GM12878 (cell line): ENCODE data around the gene SLC13A3. TPM values are rescaled to one million over a fixed set of nuclear protein-coding genes. Genes with fewer than 3 reads are reported as not detected.
A peak's percentile ranks its signal among the peaks of the same experiment; 100 is the strongest.

Experiments
- ATAC-seq: fragments of 200-7000 bp; cut with Tn5 transposase; 3 replicates; pipeline ENCODE4 v1.9.1; 2020; ENCODE audit warnings: mild to moderate bottlenecking, moderate library complexity
- BruUV-seq: library from RNA; stranded (reverse); fragments of 400-500 nt; replicated peaks from 2 replicates; lab custom pipeline; 2021; lab: Mats Ljungman, UMichigan
- CTCF ChIA-PET: fragments of 300-600 bp; sonication (Branson Sonifier 250); formaldehyde crosslinking; extraction: SDS; loops from one replicate; lab custom pipeline; 2021; ENCODE audit warnings: inconsistent platforms; lab: Yijun Ruan, JAX
- POLR2A ChIA-PET: fragments of 350-600 bp; formaldehyde crosslinking; extraction: SDS; loops from one replicate; lab custom pipeline; 2021; ENCODE audit warnings: inconsistent platforms; lab: Charles Lee
- RAD21 ChIA-PET: fragments of 300-600 bp; sonication (Branson Sonifier 250); formaldehyde crosslinking; loops from one replicate; lab custom pipeline; 2023; ENCODE audit warnings: antibody characterized with exemption; ENCODE audit not compliant: unreplicated experiment; lab: Charles Lee
- SMC1A ChIA-PET: fragments of 300-600 bp; sonication (Branson Sonifier 250); formaldehyde crosslinking; loops from one replicate; lab custom pipeline; 2023; ENCODE audit not compliant: unreplicated experiment, uncharacterized antibody; lab: Charles Lee
- DNase-seq: peaks from one replicate; pipeline ENCODE4 v3.0.0-alpha.2; 2011; ENCODE audit warnings: low read depth, low spot score
- FAIRE-seq: peaks from 3 replicates; lab custom pipeline; 2011; peaks lifted over from hg19 to GRCh38; lab: Jason Lieb, UNC
- H2AFZ ChIP-seq: 2 replicates; pipeline ENCODE4 v1.6.0; 2011; ENCODE audit warnings: low read depth, low read length, control low read depth; ENCODE audit not compliant: control insufficient read depth
- H3K27ac ChIP-seq: 2 replicates; pipeline ENCODE4 v1.5.1; 2011; ENCODE audit warnings: control low read depth; ENCODE audit not compliant: control insufficient read depth, insufficient read depth
- H3K27me3 ChIP-seq, 2 experiments: replicated peaks in 1 of 2; 2 replicates each; pipeline versions ENCODE4 v1.6.0 to v1.6.1; 2011; ENCODE audit warnings: low read length in 1 of 2; ENCODE audit not compliant: control insufficient read depth in 2 of 2, insufficient read depth in 2 of 2
- H3K36me3 ChIP-seq, 2 experiments: 2 replicates each; pipeline ENCODE4 v1.5.1; 2011; ENCODE audit warnings: low read length in 1 of 2; ENCODE audit not compliant: control insufficient read depth in 2 of 2, insufficient read depth in 2 of 2
- H3K4me1 ChIP-seq: 2 replicates; pipeline ENCODE4 v1.6.1; 2011; ENCODE audit warnings: mild to moderate bottlenecking, low read length, moderate library complexity, mixed read lengths; ENCODE audit not compliant: control insufficient read depth, insufficient read depth
- H3K4me2 ChIP-seq: 2 replicates; pipeline ENCODE4 v1.6.0; 2011; ENCODE audit warnings: control low read depth; ENCODE audit not compliant: control insufficient read depth, insufficient read depth
- H3K4me3 ChIP-seq: fragments of 200-600 bp; sonication (generic); 2 replicates; pipeline ENCODE4 v1.5.1; 2016
- H3K79me2 ChIP-seq: 2 replicates; pipeline ENCODE4 v1.6.0; 2011; ENCODE audit warnings: low read length; ENCODE audit not compliant: control insufficient read depth, insufficient read depth
- H3K9ac ChIP-seq: 2 replicates; pipeline ENCODE4 v1.8.0; 2011; ENCODE audit warnings: low read length, control low read depth, mixed read lengths; ENCODE audit not compliant: control insufficient read depth, insufficient read depth
- H3K9me3 ChIP-seq: replicated peaks from 3 replicates; pipeline ENCODE4 v1.5.1; 2011; ENCODE audit warnings: mild to moderate bottlenecking, low read length; ENCODE audit not compliant: control insufficient read depth, insufficient read depth
- H4K20me1 ChIP-seq: 2 replicates; pipeline ENCODE4 v1.6.0; 2011; ENCODE audit not compliant: control insufficient read depth, insufficient read depth
- CEBPB ChIP-seq, 2 experiments: fragments of 150-350 bp in 1 of 2; IDR thresholded peaks; 2 replicates each; pipeline ENCODE4 v1.6.1; 2012 to 2014; ENCODE audit warnings: low read depth in 2 of 2, low read length in 2 of 2, borderline replicate concordance in 1 of 2, inconsistent platforms in 1 of 2
- CTCF ChIP-seq, 3 experiments: IDR thresholded peaks in 2 of 3; conservative IDR thresholded peaks in 1 of 3; 2 replicates each; pipeline ENCODE4 v1.5.1; 2011; ENCODE audit warnings: low read depth in 3 of 3, low read length in 3 of 3, mild to moderate bottlenecking in 3 of 3, control low read depth in 2 of 3, moderate library complexity in 2 of 3, inconsistent platforms in 1 of 3, mixed read lengths in 1 of 3; ENCODE audit not compliant: control insufficient read depth in 2 of 3, insufficient read depth in 1 of 3; ENCODE audit errors: extremely low read depth in 1 of 3
- E2F4 ChIP-seq: IDR thresholded peaks from 2 replicates; pipeline ENCODE4 v1.6.1; 2012; ENCODE audit warnings: low read depth, low read length, improper control_type of control experiment
- EED ChIP-seq: sonication (generic); IDR thresholded peaks from 2 replicates; pipeline ENCODE4 v1.6.1; 2016; ENCODE audit warnings: antibody characterized with exemption, low read depth
- FOXM1 ChIP-seq: IDR thresholded peaks from 2 replicates; pipeline ENCODE4 v1.6.1; 2012; ENCODE audit warnings: low read depth, mild to moderate bottlenecking, inconsistent platforms, low read length, moderate library complexity
- LARP7 ChIP-seq: fragments of 450-650 bp; IDR thresholded peaks from 2 replicates; pipeline ENCODE4 v1.6.1; 2017; ENCODE audit warnings: mild to moderate bottlenecking
- PAX8 ChIP-seq: fragments of 450-650 bp; IDR thresholded peaks from 2 replicates; pipeline ENCODE4 v1.6.1; 2017; ENCODE audit warnings: mild to moderate bottlenecking, moderate library complexity
- RFX5 ChIP-seq: IDR thresholded peaks from 2 replicates; pipeline ENCODE4 v1.6.1; 2011; ENCODE audit warnings: low read depth, low read length, improper control_type of control experiment
- ZBTB40 ChIP-seq: fragments of 450-650 bp; IDR thresholded peaks from 2 replicates; pipeline ENCODE4 v1.6.1; 2016; ENCODE audit warnings: mild to moderate bottlenecking, moderate library complexity, borderline replicate concordance
- WGBS: methylation state at CpG from one replicate; pipeline ENCODE4 v1.1.6; 2016; ENCODE audit warnings: low lambda C conversion rate; ENCODE audit not compliant: insufficient replicate concordance, insufficient coverage; ENCODE audit errors: missing lambda C conversion rate; 5-methylcytosine and 5-hydroxymethylcytosine counted together
- in situ Hi-C: fragments of 300-500 bp; cut with MboI; formaldehyde crosslinking; loops from 9 replicates; pipeline ENCODE4 v1.14.3; 2018; ENCODE audit warnings: mixed read lengths
- intact Hi-C: fragments of 100-400 bp; cut with micrococcal nuclease; formaldehyde crosslinking; loops from one replicate; pipeline ENCODE4 v1.14.2; 2022; ENCODE audit not compliant: unreplicated experiment
- polyA plus RNA-seq, 11 experiments: library from polyadenylated mRNA; depleted of rRNA in 4 of 11; unstranded in 6 of 11; stranded (reverse) in 5 of 11; fragments of >200 nt; fragmentation: Nextera tagmentation in 4 of 11; fragmentation: Illumina TruSeq in 1 of 11; extraction: Ambion mirVana in 4 of 11; extraction: Trizol in 1 of 11; gene quantifications; 1 replicate in 1 of 11; 2 replicates in 10 of 11; pipeline versions ENCODE4 v1.2.1 to v1.2.3, GENCODE V29; 2011 to 2016; ENCODE audit warnings: inconsistent platforms in 2 of 11, missing spikeins in 2 of 11, low read depth in 1 of 11
- total RNA-seq, 4 experiments: library from RNA; depleted of rRNA in 3 of 4; stranded (reverse); fragments of >200 nt in 3 of 4; fragmentation: Illumina TruSeq in 1 of 4; extraction: Trizol in 1 of 4; gene quantifications; 2 replicates each; pipeline versions ENCODE4 v1.2.1 to v1.2.3, GENCODE V29; 2013 to 2021

SLC13A3 gene
- total and polyA plus RNA-seq, 10 of the 15 experiments (the other 5 are each of a cell fraction or from before 2014, with no cell fraction given): 0.03 to 0.76 (median 0.07) TPM; not detected in 4

- ChIA-PET CTCF (no interaction called here), POLR2A (no interaction called here), SMC1A (interaction anchor here (1.7 kb wide), 1 partner anchor 17 kb away, joined by 4 read pairs; no protein-coding TSS in a partner anchor), RAD21 (no interaction called here)
- DNase-seq (no peak), ATAC-seq (no peak), FAIRE-seq (no peak)
- Histone ChIP-seq H2AFZ (no peak overlapping the region), H3K9ac (no peak overlapping the region), H3K4me1 (no peaks in the 10 kb centered on the region), H3K36me3 (no peaks in the 10 kb centered on the region), H3K9me3 (no peaks in the 10 kb centered on the region; the same call in 2 of the 3 replicates), H3K4me2 (no peak overlapping the region), H4K20me1 (no peaks in the 10 kb centered on the region), H3K27ac (no peak overlapping the region), H3K79me2 (no peaks in the 10 kb centered on the region), H3K27me3 (peaks cover 0 to 3% of the 10 kb centered on the region in 2 experiments; a peak in 3 of 4 replicates), H3K4me3 (no peak overlapping the region)
- in situ Hi-C loops (no loop called here), intact Hi-C loops (no loop called here)
- no TSS peak for BruUV-seq
- WGBS: 63% methylated on average over 2 of the region's 2 CpGs
- no peak for TF ChIP-seq RFX5
- TF ChIP-seq CTCF (IDR thresholded peaks at IDR 0.05 in 2 of 3, conservative IDR thresholded peaks at IDR 0.05 in 1 of 3; ENCODE audit: control insufficient read depth in 2 of 3, extremely low read depth in 1 of 3, insufficient read depth in 1 of 3, low read depth in 3 of 3, low read length in 3 of 3): peak in 1 of 3 experiments; percentile 6; a peak in 1 of 6 replicates
Measured at GRCh38 chr20:46539113-46539512, 112.1 kb downstream of the SLC13A3 start.

DNA sequence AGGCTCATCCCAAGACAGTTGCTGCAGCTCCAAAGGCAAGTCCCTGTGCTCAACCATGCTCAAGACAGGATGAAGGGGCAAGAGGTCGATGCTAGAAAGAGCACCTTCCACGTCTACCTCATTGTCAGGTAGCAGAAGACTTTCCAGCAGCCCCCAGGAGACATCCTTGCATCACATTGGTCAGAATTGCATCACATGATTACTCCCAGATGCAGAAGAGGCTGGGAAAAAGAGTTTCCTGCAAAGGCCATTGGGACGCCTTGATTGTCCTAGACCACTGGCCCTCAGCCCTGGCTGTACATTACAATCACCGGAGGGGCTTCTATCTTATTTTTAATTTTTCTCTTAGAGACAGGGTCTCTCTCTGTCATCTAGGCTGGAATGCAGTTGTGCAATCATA lies 120.6 kb downstream of the SLC13A3 start:
- H3K9ac ChIP-seq: no peak overlapping the region
- WGBS: 13% methylated on average over 4 of the region's 4 CpGs
- H3K36me3 ChIP-seq: no peaks in the 10 kb centered on the region
- H3K4me1 ChIP-seq: no peaks in the 10 kb centered on the region
- intact Hi-C loops (no loop called here), in situ Hi-C loops (no loop called here)
- H3K27me3 ChIP-seq: no peaks in the 10 kb centered on the region; a peak in 1 of 4 replicates
- no peak overlapping the region for H3K4me2 ChIP-seq
- ATAC-seq: no peak
- no peak overlapping the region for H3K4me3 ChIP-seq
- RAD21 ChIA-PET: no interaction called here
- no peaks in the 10 kb centered on the region for H3K79me2 ChIP-seq
- H2AFZ ChIP-seq: no peak overlapping the region
- FAIRE-seq: no peak
- DNase-seq: no peak
- SMC1A ChIA-PET: no interaction called here
- no peak overlapping the region for H3K27ac ChIP-seq
- POLR2A ChIA-PET: no interaction called here
- no TSS peak for BruUV-seq
- no peaks in the 10 kb centered on the region; the same call in 2 of the 3 replicates for H3K9me3 ChIP-seq
- CTCF ChIA-PET: interaction anchor here (0.6 kb wide), 1 partner anchor 91 kb away, joined by 3 read pairs; no protein-coding TSS in a partner anchor
- no peaks in the 10 kb centered on the region; the same call in 1 of the 2 replicates for H4K20me1 ChIP-seq
- no peak for TF ChIP-seq ZBTB40
- TF ChIP-seq EED: no peak
- TF ChIP-seq LARP7: no peak
- TF ChIP-seq E2F4: no peak
- TF ChIP-seq FOXM1: no peak
- no peak for TF ChIP-seq PAX8
- no peak for TF ChIP-seq CEBPB (IDR thresholded peaks at IDR 0.05; ENCODE audit: borderline replicate concordance in 1 of 2, low read depth in 2 of 2, low read length in 2 of 2)
